Gastrocnemius medialis (tissue), 4 donors: Measurements from ENCODE around the gene PANK4.

Source experiments
- POLR2A ChIP-seq, 2 donors: fragments of 450-650 bp; IDR thresholded peaks; one replicate each; pipeline ENCODE4 v1.6.1; 2017; ENCODE audit warnings: antibody characterized with exemption in 2 of 2, mild to moderate bottlenecking in 2 of 2, moderate library complexity in 2 of 2
- TF ChIP-seq, protein P1 (sequence below), 5 experiments: fragments of 450-650 bp in 3 of 5; fragments of 200-600 bp in 2 of 5; sonication (generic) in 2 of 5; IDR thresholded peaks in 4 of 5; conservative IDR thresholded peaks in 1 of 5; 1 replicate in 4 of 5; 2 replicates in 1 of 5; pipeline ENCODE4 v1.5.1; 2016 to 2019; ENCODE audit warnings: antibody characterized with exemption in 5 of 5, mild to moderate bottlenecking in 3 of 5, moderate library complexity in 3 of 5

DNA sequence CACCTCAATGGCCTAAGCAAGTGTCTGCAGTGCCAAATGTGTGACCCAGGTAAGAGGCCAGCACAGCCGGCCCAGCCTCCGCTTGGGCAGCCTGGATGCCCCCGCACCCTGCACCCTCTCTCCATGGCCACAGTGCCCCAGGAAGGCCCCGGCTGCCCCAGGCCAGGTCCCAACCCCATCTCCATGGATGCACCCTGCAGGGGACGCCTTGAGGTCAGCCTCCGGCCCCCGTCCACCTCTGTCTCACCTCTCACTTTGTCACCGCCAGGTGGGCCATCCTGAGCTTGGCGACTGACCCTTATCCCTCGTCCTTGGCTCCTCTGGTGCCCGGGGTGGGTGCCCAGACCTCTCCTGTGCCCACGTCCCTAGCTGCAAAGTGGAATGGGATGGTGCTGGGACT, 32.0 kb upstream of the PANK4 start:
- TF ChIP-seq, protein P1, sequence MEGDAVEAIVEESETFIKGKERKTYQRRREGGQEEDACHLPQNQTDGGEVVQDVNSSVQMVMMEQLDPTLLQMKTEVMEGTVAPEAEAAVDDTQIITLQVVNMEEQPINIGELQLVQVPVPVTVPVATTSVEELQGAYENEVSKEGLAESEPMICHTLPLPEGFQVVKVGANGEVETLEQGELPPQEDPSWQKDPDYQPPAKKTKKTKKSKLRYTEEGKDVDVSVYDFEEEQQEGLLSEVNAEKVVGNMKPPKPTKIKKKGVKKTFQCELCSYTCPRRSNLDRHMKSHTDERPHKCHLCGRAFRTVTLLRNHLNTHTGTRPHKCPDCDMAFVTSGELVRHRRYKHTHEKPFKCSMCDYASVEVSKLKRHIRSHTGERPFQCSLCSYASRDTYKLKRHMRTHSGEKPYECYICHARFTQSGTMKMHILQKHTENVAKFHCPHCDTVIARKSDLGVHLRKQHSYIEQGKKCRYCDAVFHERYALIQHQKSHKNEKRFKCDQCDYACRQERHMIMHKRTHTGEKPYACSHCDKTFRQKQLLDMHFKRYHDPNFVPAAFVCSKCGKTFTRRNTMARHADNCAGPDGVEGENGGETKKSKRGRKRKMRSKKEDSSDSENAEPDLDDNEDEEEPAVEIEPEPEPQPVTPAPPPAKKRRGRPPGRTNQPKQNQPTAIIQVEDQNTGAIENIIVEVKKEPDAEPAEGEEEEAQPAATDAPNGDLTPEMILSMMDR (IDR thresholded peaks at IDR 0.05 in 4 of 5, conservative IDR thresholded peaks at IDR 0.05 in 1 of 5) = no peak
- no peak for TF ChIP-seq POLR2A (IDR thresholded peaks at IDR 0.05)
